Calu3 (cell line): ENCODE results near the gene STING1. TPM values are rescaled to one million over a fixed set of nuclear protein-coding genes. Genes with fewer than 3 reads are reported as not detected.

Experiments
- BruUV-seq: library from RNA; stranded (reverse); fragments of 400-500 nt; replicated peaks from 2 replicates; lab custom pipeline; 2021; lab: Mats Ljungman, UMichigan
- CTCF ChIA-PET: fragments of 300-600 bp; sonication (Branson Sonifier 250); formaldehyde crosslinking; loops from one replicate; lab custom pipeline; 2022; ENCODE audit warnings: antibody characterized with exemption; lab: Charles Lee
- DNase-seq: peaks from one replicate; pipeline ENCODE4 v3.0.0; 2022
- H3K27ac Mint-ChIP-seq: one replicate; pipeline ENCODE4 v1.8.0; 2022; ENCODE audit warnings: mixed read lengths; ENCODE audit not compliant: unreplicated experiment
- H3K27me3 Mint-ChIP-seq: one replicate; pipeline ENCODE4 v1.8.0; 2022; ENCODE audit warnings: mixed read lengths; ENCODE audit not compliant: unreplicated experiment
- H3K36me3 Mint-ChIP-seq: one replicate; pipeline ENCODE4 v1.8.0; 2022; ENCODE audit warnings: mild to moderate bottlenecking, moderate library complexity, mixed read lengths; ENCODE audit not compliant: insufficient read depth, unreplicated experiment
- H3K4me1 Mint-ChIP-seq: one replicate; pipeline ENCODE4 v1.8.0; 2022; ENCODE audit warnings: mild to moderate bottlenecking, low read depth, mixed read lengths; ENCODE audit not compliant: unreplicated experiment
- H3K4me3 Mint-ChIP-seq: one replicate; pipeline ENCODE4 v1.8.0; 2022; ENCODE audit warnings: mild to moderate bottlenecking, low read depth, moderate library complexity, mixed read lengths; ENCODE audit not compliant: unreplicated experiment
- H3K9me3 Mint-ChIP-seq: one replicate; pipeline ENCODE4 v1.8.0; 2022; ENCODE audit warnings: low read depth, mixed read lengths; ENCODE audit not compliant: unreplicated experiment
- intact Hi-C: fragments of 100-400 bp; cut with micrococcal nuclease; formaldehyde crosslinking; loops from one replicate; pipeline ENCODE4 v1.10.0; 2022; ENCODE audit not compliant: unreplicated experiment
- total RNA-seq: library from RNA; stranded (reverse); gene quantifications from 2 replicates; pipeline ENCODE4 v1.2.3, GENCODE V29; 2022
- TF ChIP-seq, protein P1 (sequence below): fragments of 200-600 bp; IDR thresholded peaks from one replicate; pipeline ENCODE4 v1.8.0; 2022; ENCODE audit warnings: antibody characterized with exemption; ENCODE audit not compliant: unreplicated experiment

Gene STING1
- total RNA-seq, 1 experiment from 2014 or later, result 34.1 TPM

DNA sequence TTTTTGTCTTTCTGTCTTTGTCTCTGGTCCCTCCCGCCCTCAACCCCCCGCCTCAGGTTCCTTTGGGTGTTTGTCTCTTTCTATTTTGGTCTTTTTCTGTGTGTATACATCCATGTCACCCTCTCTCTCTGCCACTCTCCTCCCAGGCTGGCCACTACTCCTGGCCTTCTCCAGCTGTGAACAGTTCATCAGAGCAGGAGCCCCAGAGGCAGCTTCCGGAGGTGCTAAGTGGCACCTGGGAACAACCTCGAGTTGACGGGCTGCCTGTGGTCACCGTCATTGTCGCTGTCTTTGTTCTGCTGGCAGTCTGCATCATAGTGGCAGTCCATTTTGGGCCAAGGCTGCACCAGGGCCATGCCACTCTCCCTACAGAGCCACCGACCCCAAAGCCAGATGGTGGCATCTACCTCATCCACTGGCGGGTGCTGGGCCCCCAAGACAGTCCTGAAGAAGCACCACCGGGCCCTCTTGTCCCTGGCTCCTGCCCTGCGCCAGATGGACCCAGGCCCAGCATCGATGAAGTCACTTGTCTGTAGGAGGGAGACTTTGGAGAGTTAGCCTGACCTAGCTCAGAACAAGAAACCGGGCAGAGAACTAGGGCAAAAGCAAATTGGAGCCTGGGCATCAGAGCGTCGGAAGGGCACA, 10.1 kb downstream of the STING1 start:
- H3K4me3 Mint-ChIP-seq, result no peak overlapping the region
- H3K9me3 Mint-ChIP-seq, result no peaks in the 10 kb centered on the region
- no peaks in the 10 kb centered on the region for H3K36me3 Mint-ChIP-seq
- H3K27me3 Mint-ChIP-seq, result peaks cover 40% of the 10 kb centered on the region
- no peaks in the 10 kb centered on the region for H3K4me1 Mint-ChIP-seq
- DNase-seq, result no peak
- H3K27ac Mint-ChIP-seq, result no peak overlapping the region
- TF ChIP-seq, protein P1, sequence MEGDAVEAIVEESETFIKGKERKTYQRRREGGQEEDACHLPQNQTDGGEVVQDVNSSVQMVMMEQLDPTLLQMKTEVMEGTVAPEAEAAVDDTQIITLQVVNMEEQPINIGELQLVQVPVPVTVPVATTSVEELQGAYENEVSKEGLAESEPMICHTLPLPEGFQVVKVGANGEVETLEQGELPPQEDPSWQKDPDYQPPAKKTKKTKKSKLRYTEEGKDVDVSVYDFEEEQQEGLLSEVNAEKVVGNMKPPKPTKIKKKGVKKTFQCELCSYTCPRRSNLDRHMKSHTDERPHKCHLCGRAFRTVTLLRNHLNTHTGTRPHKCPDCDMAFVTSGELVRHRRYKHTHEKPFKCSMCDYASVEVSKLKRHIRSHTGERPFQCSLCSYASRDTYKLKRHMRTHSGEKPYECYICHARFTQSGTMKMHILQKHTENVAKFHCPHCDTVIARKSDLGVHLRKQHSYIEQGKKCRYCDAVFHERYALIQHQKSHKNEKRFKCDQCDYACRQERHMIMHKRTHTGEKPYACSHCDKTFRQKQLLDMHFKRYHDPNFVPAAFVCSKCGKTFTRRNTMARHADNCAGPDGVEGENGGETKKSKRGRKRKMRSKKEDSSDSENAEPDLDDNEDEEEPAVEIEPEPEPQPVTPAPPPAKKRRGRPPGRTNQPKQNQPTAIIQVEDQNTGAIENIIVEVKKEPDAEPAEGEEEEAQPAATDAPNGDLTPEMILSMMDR, result no peak
- BruUV-seq, result no TSS peak
- intact Hi-C loops, result no loop called here
- CTCF ChIA-PET, result no interaction called here

DNA sequence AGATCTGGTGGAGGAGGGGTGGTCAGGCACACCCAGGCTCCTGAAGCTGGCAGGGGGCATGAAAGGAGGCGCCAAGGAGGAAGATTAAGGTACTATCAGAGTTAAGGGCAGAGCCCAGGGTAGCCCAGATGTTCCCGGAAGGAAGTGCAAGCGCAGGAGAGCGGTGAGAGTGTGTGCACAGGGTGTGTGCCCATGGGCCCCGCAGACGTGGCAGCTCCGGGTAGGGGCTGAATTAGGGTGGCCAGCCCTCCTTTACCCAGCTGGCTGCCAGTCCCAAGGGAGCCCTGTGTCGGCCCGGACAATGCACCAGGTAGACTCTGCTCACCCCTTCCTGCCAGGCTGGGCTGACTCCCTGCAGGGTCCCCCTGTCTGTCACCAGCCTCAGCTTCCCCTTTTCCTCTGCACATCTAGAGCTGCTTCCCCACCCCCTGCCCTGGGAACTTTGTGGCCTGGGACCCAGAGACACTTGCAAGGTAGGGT, 11.7 kb downstream of the STING1 start, which contains the start of gene SMIM33:
SMIM33 (plus strand) TSS at position 184 of the 480 bp plus-strand sequence; CDS start at position 302, 118 bp downstream.
- peaks cover 40% of the 10 kb centered on the region for H3K27me3 Mint-ChIP-seq
- TF ChIP-seq, protein P1, result no peak
- no peak within 1 kb of the TSS for H3K27ac Mint-ChIP-seq
- DNase-seq, result no peak
- no TSS peak for BruUV-seq
- H3K9me3 Mint-ChIP-seq, result no peaks in the 10 kb centered on the region
- no peaks in the 10 kb centered on the region for H3K4me1 Mint-ChIP-seq
- CTCF ChIA-PET, result no interaction called here
- intact Hi-C loops, result no loop called here
- no peaks in the 10 kb centered on the region for H3K36me3 Mint-ChIP-seq
- no peak within 1 kb of the TSS for H3K4me3 Mint-ChIP-seq

- intact Hi-C loops, result no loop called here
- no peaks in the 10 kb centered on the region for H3K9me3 Mint-ChIP-seq
- no peak for DNase-seq
- no peak overlapping the region for H3K4me3 Mint-ChIP-seq
- TF ChIP-seq, protein P1, result no peak
- H3K4me1 Mint-ChIP-seq, result no peaks in the 10 kb centered on the region
- no peaks in the 10 kb centered on the region for H3K36me3 Mint-ChIP-seq
- BruUV-seq, result no TSS peak
- peaks cover 40% of the 10 kb centered on the region for H3K27me3 Mint-ChIP-seq
- CTCF ChIA-PET, result no interaction called here
- H3K27ac Mint-ChIP-seq, result no peak overlapping the region
Observed at GRCh38 chr5:139468421-139468931, 14.1 kb downstream of the STING1 start.

- H3K27ac Mint-ChIP-seq, result no peak within 1 kb of the TSS
- BruUV-seq, result no TSS peak
- TF ChIP-seq, protein P1, result no peak
- no peaks in the 10 kb centered on the region for H3K9me3 Mint-ChIP-seq
- CTCF ChIA-PET, result interaction anchor here (1.5 kb wide), 1 partner anchor 20 kb away, joined by 5 read pairs; the partner anchor contains the start of gene STING1
- no peaks in the 10 kb centered on the region for H3K27me3 Mint-ChIP-seq
- intact Hi-C loops, result no loop called here
- H3K4me1 Mint-ChIP-seq, result peaks cover 12% of the 10 kb centered on the region
- DNase-seq, result no peak
- no peak within 1 kb of the TSS for H3K4me3 Mint-ChIP-seq
- no peaks in the 10 kb centered on the region for H3K36me3 Mint-ChIP-seq
Observed at GRCh38 chr5:139462586-139463276, 19.8 kb downstream of the STING1 start, which contains the start of gene ECSCR. ECSCR (minus strand) TSS chr5:139462743; CDS start chr5:139462670, 73 bp downstream.
